Left lung (tissue), 10 donors: ENCODE data around the gene CREB3L1. TPM values are rescaled to one million over a fixed set of nuclear protein-coding genes. Genes with fewer than 3 reads are reported as not detected.

ENCODE experiments used
- ATAC-seq: fragments of 200-7000 bp; cut with Tn5 transposase; one replicate; pipeline ENCODE4 v1.9.1; 2020; ENCODE audit warnings: moderate library complexity
- DNase-seq, 4 donors: peaks; one replicate each; pipeline ENCODE4 v3.0.0-alpha.2; 2013 to 2020
- H3K27ac ChIP-seq, 2 donors: fragments of 200-600 bp; sonication (generic) in 1 of 2; one replicate each; pipeline versions ENCODE4 v1.5.0 to v1.8.0; 2020 to 2021
- H3K27me3 ChIP-seq, 2 donors: fragments of 200-600 bp; sonication (generic) in 1 of 2; one replicate each; pipeline versions ENCODE4 v1.5.0 to v1.8.0; 2020 to 2021
- H3K36me3 ChIP-seq, 2 donors: fragments of 200-600 bp; sonication (generic) in 1 of 2; one replicate each; pipeline versions ENCODE4 v1.5.0 to v1.8.0; 2020 to 2021
- H3K4me1 ChIP-seq, 2 donors: fragments of 200-600 bp; one replicate each; pipeline ENCODE4 v1.8.0; 2021
- H3K4me3 ChIP-seq, 2 donors: fragments of 200-600 bp; sonication (generic) in 1 of 2; one replicate each; pipeline versions ENCODE4 v1.5.0 to v1.8.0; 2020 to 2021; ENCODE audit warnings: mild to moderate bottlenecking in 1 of 2
- H3K9me3 ChIP-seq, 2 donors: fragments of 200-600 bp; sonication (generic) in 1 of 2; one replicate each; pipeline versions ENCODE4 v1.5.0 to v1.8.0; 2020 to 2021
- intact Hi-C, 2 donors: fragments of 100-400 bp; cut with DNase I; formaldehyde crosslinking; loops; one replicate each; pipeline versions ENCODE4 v1.11.2 to v1.14.2; 2022
- polyA plus RNA-seq, 6 donors: library from polyadenylated mRNA; unstranded; fragments of 120-200 nt; gene quantifications; one replicate each; pipeline ENCODE4 v1.2.1, GENCODE V29; 2013; ENCODE audit not compliant: insufficient read length in 6 of 6
- total RNA-seq, 2 donors: library from RNA; stranded (reverse); fragmentation: NEBNext Ultra II Directional; extraction: Animal tissue kit (Norgen Biotek cat#: 25700); gene quantifications; one replicate each; pipeline ENCODE4 v1.2.1, GENCODE V29; 2021
- TF ChIP-seq, protein P1 (sequence below), 2 donors: fragments of 200-600 bp; sonication (generic) in 1 of 2; IDR thresholded peaks; one replicate each; pipeline versions ENCODE4 v1.5.0 to v1.8.0; 2021; ENCODE audit warnings: antibody characterized with exemption in 2 of 2
- donor health status: DM: no; HTN: yes; CAD: no.
- donor health status: DM: no; HTN: no; CAD: no.

Gene CREB3L1
- total and polyA plus RNA-seq, 8 donors = 16.2 to 59.3 (median 26.1) TPM

DNA sequence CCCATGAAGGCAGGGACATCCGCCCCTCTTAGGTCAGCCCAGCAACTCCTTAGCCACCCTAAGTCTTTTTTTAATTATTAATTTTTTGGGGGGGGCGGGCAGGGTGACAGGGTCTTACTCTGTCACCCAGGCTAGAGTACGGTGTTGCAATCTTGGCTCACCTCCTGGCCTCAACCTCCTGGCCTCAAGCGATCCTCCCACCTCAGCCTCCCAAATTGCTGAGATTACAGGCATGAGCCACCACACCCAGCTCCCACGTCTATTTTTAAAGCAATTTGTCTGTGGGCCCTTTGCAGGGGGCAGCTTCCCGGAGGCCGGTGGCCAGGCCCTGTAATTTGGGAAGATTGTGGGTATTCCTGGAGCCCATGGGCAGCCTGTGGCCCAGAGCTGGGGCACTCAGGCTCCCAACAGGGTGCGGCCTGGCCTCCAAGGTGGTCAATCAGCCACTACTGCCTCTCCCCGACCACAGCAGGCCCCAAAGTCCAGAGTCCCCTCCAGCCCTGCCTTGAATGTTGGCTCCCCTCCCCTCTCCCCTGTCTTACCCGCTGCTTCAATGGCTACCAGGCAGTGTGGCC, 27.2 kb downstream of the CREB3L1 start:
- H3K9me3 ChIP-seq = no peaks in the 10 kb centered on the region
- intact Hi-C loops = loop anchor here (5.0 to 10.0 kb wide), 2 partner anchors 60 to 62 kb away; no protein-coding TSS in a partner anchor
- ATAC-seq = no peak

DNA sequence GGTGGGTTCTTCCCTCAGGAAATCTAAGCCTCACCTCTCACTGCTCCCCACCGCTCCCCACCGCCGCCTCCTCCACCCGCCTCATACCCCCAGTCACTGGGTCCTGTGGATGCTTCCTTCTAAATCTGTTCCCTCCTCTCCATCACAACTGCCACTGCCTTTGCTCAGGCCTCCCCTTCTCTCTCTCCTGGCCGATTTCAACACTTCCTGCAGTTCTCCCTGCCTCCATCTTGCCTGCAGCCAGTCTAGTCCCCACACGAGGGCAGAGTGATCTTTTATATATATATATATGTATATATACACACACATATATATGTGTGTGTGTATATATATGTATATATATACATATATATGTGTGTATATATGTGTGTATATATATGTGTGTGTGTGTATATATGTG, 27.8 kb downstream of the CREB3L1 start:
- no peak overlapping the region for H3K4me3 ChIP-seq
- ATAC-seq (no peak), DNase-seq (peak in 1 of 4 donors; percentile 70)
- H3K36me3 ChIP-seq = no peaks in the 10 kb centered on the region
- no peaks in the 10 kb centered on the region for H3K9me3 ChIP-seq
- H3K27ac ChIP-seq = no peak overlapping the region
- no peaks in the 10 kb centered on the region for H3K27me3 ChIP-seq
- intact Hi-C loops = loop anchor here (5.0 to 10.0 kb wide), 2 partner anchors 60 to 63 kb away; no protein-coding TSS in a partner anchor
- TF ChIP-seq, protein P1, sequence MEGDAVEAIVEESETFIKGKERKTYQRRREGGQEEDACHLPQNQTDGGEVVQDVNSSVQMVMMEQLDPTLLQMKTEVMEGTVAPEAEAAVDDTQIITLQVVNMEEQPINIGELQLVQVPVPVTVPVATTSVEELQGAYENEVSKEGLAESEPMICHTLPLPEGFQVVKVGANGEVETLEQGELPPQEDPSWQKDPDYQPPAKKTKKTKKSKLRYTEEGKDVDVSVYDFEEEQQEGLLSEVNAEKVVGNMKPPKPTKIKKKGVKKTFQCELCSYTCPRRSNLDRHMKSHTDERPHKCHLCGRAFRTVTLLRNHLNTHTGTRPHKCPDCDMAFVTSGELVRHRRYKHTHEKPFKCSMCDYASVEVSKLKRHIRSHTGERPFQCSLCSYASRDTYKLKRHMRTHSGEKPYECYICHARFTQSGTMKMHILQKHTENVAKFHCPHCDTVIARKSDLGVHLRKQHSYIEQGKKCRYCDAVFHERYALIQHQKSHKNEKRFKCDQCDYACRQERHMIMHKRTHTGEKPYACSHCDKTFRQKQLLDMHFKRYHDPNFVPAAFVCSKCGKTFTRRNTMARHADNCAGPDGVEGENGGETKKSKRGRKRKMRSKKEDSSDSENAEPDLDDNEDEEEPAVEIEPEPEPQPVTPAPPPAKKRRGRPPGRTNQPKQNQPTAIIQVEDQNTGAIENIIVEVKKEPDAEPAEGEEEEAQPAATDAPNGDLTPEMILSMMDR (IDR thresholded peaks at IDR 0.05) = no peak
- H3K4me1 ChIP-seq = peaks cover 0 to 6% of the 10 kb centered on the region in 2 donors

More for the DNA sequence above, 27.2 kb downstream of the CREB3L1 start:
- TF ChIP-seq, protein P1 (IDR thresholded peaks at IDR 0.05) = no peak
- DNase-seq = no peak
- Histone ChIP-seq H3K36me3 (no peaks in the 10 kb centered on the region), H3K4me1 (peaks cover 0 to 7% of the 10 kb centered on the region in 2 donors), H3K27me3 (no peaks in the 10 kb centered on the region), H3K4me3 (no peak overlapping the region), H3K27ac (no peak overlapping the region)

DNA sequence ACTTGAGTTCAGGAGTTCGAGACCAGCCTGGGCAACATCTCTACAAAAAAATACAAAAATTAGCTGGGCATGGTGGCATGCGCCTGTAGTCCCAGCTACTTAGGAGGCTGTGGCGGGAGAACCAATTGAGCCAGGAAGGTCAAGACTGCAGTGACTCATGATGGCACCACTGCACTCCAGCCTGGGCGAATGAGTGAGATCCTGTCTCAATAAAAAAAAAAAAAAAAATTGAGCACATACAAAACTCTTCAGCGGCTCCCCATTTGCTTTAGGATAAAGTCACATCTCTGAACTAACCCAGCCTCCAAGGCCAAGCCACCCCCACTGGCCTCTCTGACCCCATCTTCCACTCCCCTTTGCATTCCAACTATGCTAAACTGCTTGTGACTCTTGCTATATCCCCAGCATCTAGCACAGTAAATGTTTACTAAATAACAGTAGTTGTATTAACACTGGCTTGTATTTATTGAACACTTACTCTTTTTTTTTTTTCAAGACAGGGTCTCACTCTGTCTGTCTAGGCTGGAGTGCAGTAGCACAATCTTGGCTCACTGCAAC, 28.9 kb downstream of the CREB3L1 start:
- TF ChIP-seq, protein P1 (IDR thresholded peaks at IDR 0.05) = no peak
- no peaks in the 10 kb centered on the region for H3K27me3 ChIP-seq
- no peaks in the 10 kb centered on the region for H3K9me3 ChIP-seq
- peaks cover 0 to 6% of the 10 kb centered on the region in 2 donors for H3K4me1 ChIP-seq
- intact Hi-C loops = loop anchor here (5.0 to 10.0 kb wide), 2 partner anchors 62 to 64 kb away; no protein-coding TSS in a partner anchor
- H3K27ac ChIP-seq = no peak overlapping the region
- ATAC-seq (peak; percentile 24), DNase-seq (no peak)
- H3K36me3 ChIP-seq = peaks cover 0 to 4% of the 10 kb centered on the region in 2 donors
- no peak overlapping the region for H3K4me3 ChIP-seq

DNA sequence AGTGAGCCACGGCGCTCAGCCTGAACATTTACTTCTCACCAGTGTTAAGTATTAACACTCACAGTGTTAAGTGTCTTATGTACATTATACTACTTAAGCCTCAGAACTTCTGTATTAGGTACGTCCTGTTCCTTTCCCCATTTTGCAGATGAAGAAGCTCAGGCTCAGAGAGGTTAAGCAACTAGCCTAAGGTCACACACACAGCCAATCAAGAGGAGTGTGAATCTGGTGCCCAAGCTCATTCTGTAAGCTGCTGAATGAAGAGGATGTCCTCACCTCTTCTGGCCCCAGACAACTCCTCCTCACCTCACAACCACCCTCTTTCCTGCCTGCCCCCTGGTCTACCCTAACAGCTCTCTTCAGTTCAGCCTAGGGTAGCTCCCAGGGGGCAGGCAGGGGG, 29.9 kb downstream of the CREB3L1 start:
- Histone ChIP-seq H3K36me3 (peaks cover 0 to 5% of the 10 kb centered on the region in 2 donors), H3K27me3 (no peaks in the 10 kb centered on the region), H3K9me3 (no peaks in the 10 kb centered on the region), H3K4me1 (peaks cover 0 to 6% of the 10 kb centered on the region in 2 donors), H3K4me3 (no peak overlapping the region), H3K27ac (no peak overlapping the region)
- DNase-seq (no peak), ATAC-seq (peak; percentile 65)
- intact Hi-C loops = loop anchor here (5.0 to 10.0 kb wide), 2 partner anchors 63 to 65 kb away; no protein-coding TSS in a partner anchor
- TF ChIP-seq, protein P1 (IDR thresholded peaks at IDR 0.05) = no peak

DNA sequence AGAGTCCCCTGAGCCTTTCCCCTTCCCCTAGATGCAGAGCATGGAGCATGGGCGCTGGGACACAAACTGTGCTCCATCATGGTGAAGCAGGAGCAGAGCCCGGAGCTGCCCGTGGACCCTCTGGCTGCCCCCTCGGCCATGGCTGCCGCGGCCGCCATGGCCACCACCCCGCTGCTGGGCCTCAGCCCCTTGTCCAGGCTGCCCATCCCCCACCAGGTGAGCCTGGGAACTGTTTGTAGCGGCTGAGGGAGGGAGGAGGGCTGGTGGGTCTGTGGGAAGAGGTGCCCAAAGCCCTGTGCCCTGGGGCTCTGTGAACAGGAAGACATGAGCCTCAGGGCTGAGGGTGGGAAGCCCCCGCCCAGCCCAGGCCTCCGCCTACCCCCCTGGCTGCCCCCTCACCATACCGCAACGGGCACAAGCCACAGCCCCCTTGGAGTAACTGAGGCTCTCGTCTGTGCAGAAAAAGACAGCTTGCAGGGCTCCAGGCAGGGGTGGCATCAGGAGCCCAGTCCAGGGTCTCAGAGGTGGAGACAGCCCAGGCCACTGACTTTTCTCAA, 30.4 kb downstream of the CREB3L1 start:
- no peak for DNase-seq
- no peak for ATAC-seq
- Histone ChIP-seq H3K27me3 (no peaks in the 10 kb centered on the region), H3K9me3 (no peaks in the 10 kb centered on the region), H3K36me3 (peaks cover 0 to 10% of the 10 kb centered on the region in 2 donors), H3K27ac (no peak overlapping the region), H3K4me1 (peaks cover 0 to 6% of the 10 kb centered on the region in 2 donors), H3K4me3 (no peak overlapping the region)
- TF ChIP-seq, protein P1 (IDR thresholded peaks at IDR 0.05) = no peak
- intact Hi-C loops = loop anchor here (5.0 to 10.0 kb wide), 2 partner anchors 63 to 66 kb away; no protein-coding TSS in a partner anchor
